Measurements from ENCODE around the gene LRRC32. TPM values are rescaled to one million over a fixed set of nuclear protein-coding genes. Genes with fewer than 3 reads are reported as not detected.

The LRRC32 gene
- total RNA-seq, 1 donor from 2014 or later: 39.6 TPM

GRCh38 chr11:76660533-76661305 is 9.8 kb downstream of the LRRC32 start:
- Mint-ChIP-seq H3K9me3 (ENCODE audit: unreplicated experiment) (no peaks in the 10 kb centered on the region), H3K4me1 (ENCODE audit: unreplicated experiment) (peaks cover 20% of the 10 kb centered on the region), H3K36me3 (ENCODE audit: unreplicated experiment) (peaks cover 18% of the 10 kb centered on the region)

GRCh38 chr11:76659672-76660532 is 10.6 kb downstream of the LRRC32 start:
- Mint-ChIP-seq H3K27ac (ENCODE audit: unreplicated experiment) (no peak overlapping the region), H3K36me3 (ENCODE audit: unreplicated experiment) (peaks cover 18% of the 10 kb centered on the region), H3K9me3 (ENCODE audit: unreplicated experiment) (no peaks in the 10 kb centered on the region), H3K4me1 (ENCODE audit: unreplicated experiment) (peaks cover 20% of the 10 kb centered on the region), H3K4me3 (ENCODE audit: unreplicated experiment) (no peak overlapping the region), H3K27me3 (ENCODE audit: unreplicated experiment) (no peaks in the 10 kb centered on the region)
- DNase-seq (ENCODE audit: extremely low spot score, unreplicated experiment): no peak
- TF ChIP-seq CTCF (IDR thresholded peaks at IDR 0.05): no peak

More at GRCh38 chr11:76660533-76661305, 9.8 kb downstream of the LRRC32 start:
- DNase-seq (ENCODE audit: extremely low spot score, unreplicated experiment): no peak
- Mint-ChIP-seq H3K27ac (ENCODE audit: unreplicated experiment) (no peak overlapping the region), H3K27me3 (ENCODE audit: unreplicated experiment) (no peaks in the 10 kb centered on the region), H3K4me3 (ENCODE audit: unreplicated experiment) (no peak overlapping the region)
- no peak for TF ChIP-seq CTCF (IDR thresholded peaks at IDR 0.05)

- TF ChIP-seq CTCF (IDR thresholded peaks at IDR 0.05): no peak
- peaks cover 16% of the 10 kb centered on the region for H3K36me3 Mint-ChIP-seq (ENCODE audit: unreplicated experiment)
- H3K27ac Mint-ChIP-seq (ENCODE audit: unreplicated experiment): no peak overlapping the region
- no peaks in the 10 kb centered on the region for H3K9me3 Mint-ChIP-seq (ENCODE audit: unreplicated experiment)
- DNase-seq (ENCODE audit: extremely low spot score, unreplicated experiment): no peak
- no peak overlapping the region for H3K4me3 Mint-ChIP-seq (ENCODE audit: unreplicated experiment)
- peaks cover 23% of the 10 kb centered on the region for H3K4me1 Mint-ChIP-seq (ENCODE audit: unreplicated experiment)
- no peaks in the 10 kb centered on the region for H3K27me3 Mint-ChIP-seq (ENCODE audit: unreplicated experiment)
Measured at GRCh38 chr11:76658651-76659650, 11.6 kb downstream of the LRRC32 start.

GRCh38 chr11:76658231-76658630 is 12.3 kb downstream of the LRRC32 start:
- Mint-ChIP-seq H3K4me1 (ENCODE audit: unreplicated experiment) (peaks cover 23% of the 10 kb centered on the region), H3K36me3 (ENCODE audit: unreplicated experiment) (peaks cover 11% of the 10 kb centered on the region), H3K4me3 (ENCODE audit: unreplicated experiment) (no peak overlapping the region), H3K27ac (ENCODE audit: unreplicated experiment) (no peak overlapping the region), H3K27me3 (ENCODE audit: unreplicated experiment) (no peaks in the 10 kb centered on the region), H3K9me3 (ENCODE audit: unreplicated experiment) (no peaks in the 10 kb centered on the region)
- TF ChIP-seq CTCF (IDR thresholded peaks at IDR 0.05): no peak
- DNase-seq (ENCODE audit: extremely low spot score, unreplicated experiment): no peak

Measured in osteocyte (in vitro differentiated cells).